Measurements from ENCODE around the gene PCK1. TPM values are rescaled to one million over a fixed set of nuclear protein-coding genes. Genes with fewer than 3 reads are reported as not detected.

PCK1 gene
- total RNA-seq, 1 experiment from 2014 or later = not detected

GRCh38 chr20:57514273-57514751 is 46.6 kb upstream of the PCK1 start:
- Histone ChIP-seq H4K8ac (replicated peaks; ENCODE audit: insufficient read length, low read depth, low read length) (no peak overlapping the region), H3K14ac (ENCODE audit: insufficient read depth, low read length) (no peak overlapping the region), H3K4ac (ENCODE audit: low read depth, low read length) (no peak overlapping the region), H2BK5ac (ENCODE audit: insufficient read length, low read length) (no peak overlapping the region), H2AFZ (ENCODE audit: low read length) (no peak overlapping the region), H3K56ac (ENCODE audit: insufficient read length, low read depth, low read length) (no peak overlapping the region), H3K9me3 (ENCODE audit: control insufficient read depth, low read depth, low read length) (no peaks in the 10 kb centered on the region), H3T11ph (ENCODE audit: low read length) (no peak overlapping the region), H3K4me2 (ENCODE audit: insufficient read depth, insufficient read length, low read length) (no peak overlapping the region), H3K23ac (ENCODE audit: insufficient read length, low read depth, low read length) (no peak overlapping the region), H2BK120ac (ENCODE audit: low read depth, low read length, poor library complexity, severe bottlenecking) (no peak overlapping the region), H3K79me2 (ENCODE audit: insufficient read depth, low read length) (no peaks in the 10 kb centered on the region), H3K23me2 (ENCODE audit: insufficient read length, low read depth, low read length, poor library complexity, severe bottlenecking) (no peaks in the 10 kb centered on the region), H3K4me1 (ENCODE audit: insufficient read depth, low read length) (peaks cover 6% of the 10 kb centered on the region; the same call in 1 of the 2 replicates), H3K27me3 (ENCODE audit: insufficient read depth, low read length) (no peaks in the 10 kb centered on the region), H4K20me1 (ENCODE audit: control insufficient read depth, insufficient read depth, insufficient read length) (no peaks in the 10 kb centered on the region), H3K27ac (ENCODE audit: insufficient read length, low read depth, low read length) (no peak overlapping the region), H2BK12ac (ENCODE audit: insufficient read length, low read depth, low read length) (no peak overlapping the region), H4K91ac (ENCODE audit: insufficient read length, low read depth, low read length) (no peak overlapping the region), H3K79me1 (ENCODE audit: insufficient read depth, low read depth, low read length, poor library complexity, severe bottlenecking) (no peaks in the 10 kb centered on the region), H3K18ac (ENCODE audit: insufficient read length, low read depth, low read length) (no peak overlapping the region), H2BK15ac (ENCODE audit: low read depth, low read length) (no peak overlapping the region), H4K5ac (ENCODE audit: insufficient read length, low read depth, low read length) (no peak overlapping the region), H2BK20ac (ENCODE audit: low read depth, low read length, poor library complexity, severe bottlenecking) (no peak overlapping the region), H3K9ac (ENCODE audit: extremely low read depth, insufficient read length, low read length) (no peak overlapping the region), H2AK5ac (ENCODE audit: insufficient read length, low read length) (no peak overlapping the region)
- Mint-ChIP-seq H3K4me3 (no peak overlapping the region), H3K4me1 (peaks cover 28% of the 10 kb centered on the region in 2 experiments), H3K27ac (no peak overlapping the region), H3K9me3 (no peaks in the 10 kb centered on the region), H3K36me3 (ENCODE audit: insufficient read depth in 1 of 3, low read depth in 3 of 3) (no peaks in the 10 kb centered on the region), H3K27me3 (ENCODE audit: low read depth) (no peaks in the 10 kb centered on the region; the same call in 1 of the 2 replicates)
- peak; percentile 89 for TF ChIP-seq CTCF (conservative IDR thresholded peaks at IDR 0.05)
- peak; percentile 73 for DNase-seq
- WGBS (ENCODE audit: extremely low coverage, insufficient read length, low lambda C conversion rate) = no CpG with 5 or more reads among the region's 17 CpGs

Measured in H9 (cell line).